Transverse colon (tissue), 4 donors: ENCODE measurements around the gene C1QTNF6. TPM values are rescaled to one million over a fixed set of nuclear protein-coding genes. Genes with fewer than 3 reads are reported as not detected.

Experiments used
- DNase-seq: peaks from one replicate; pipeline ENCODE4 v3.0.0-alpha.2; 2019
- H3K27ac ChIP-seq, 4 donors: fragments of 200-600 bp; sonication (generic); 2 replicates each; pipeline ENCODE4 v1.5.1; 2016 to 2018; ENCODE audit warnings: inconsistent platforms in 4 of 4
- H3K27me3 ChIP-seq: fragments of 200-600 bp; sonication (generic); 2 replicates; pipeline ENCODE4 v1.5.1; 2017; ENCODE audit warnings: inconsistent platforms
- H3K36me3 ChIP-seq, 4 donors: fragments of 200-600 bp; sonication (generic); 2 replicates each; pipeline ENCODE4 v1.5.1; 2017 to 2019; ENCODE audit warnings: inconsistent platforms in 4 of 4
- H3K4me1 ChIP-seq, 4 donors: fragments of 200-600 bp; sonication (generic); 2 replicates each; pipeline ENCODE4 v1.5.1; 2017 to 2020; ENCODE audit warnings: inconsistent platforms in 4 of 4
- H3K4me3 ChIP-seq, 4 donors: fragments of 200-600 bp; sonication (generic); 1 replicate in 1 of 4; 2 replicates in 3 of 4; pipeline versions ENCODE4 v1.5.1 to v1.6.1; 2017 to 2019; ENCODE audit warnings: inconsistent platforms in 4 of 4
- H3K9me3 ChIP-seq, 2 donors: fragments of 200-600 bp; sonication (generic); 2 replicates each; pipeline ENCODE4 v1.5.1; 2017 to 2019; ENCODE audit warnings: inconsistent platforms in 2 of 2
- CTCF ChIP-seq, 5 experiments: fragments of 200-600 bp in 3 of 5; fragments of 450-650 bp in 2 of 5; sonication (generic) in 3 of 5; IDR thresholded peaks; 1 replicate in 2 of 5; 2 replicates in 3 of 5; pipeline ENCODE4 v1.5.1; 2016 to 2017; ENCODE audit warnings: antibody characterized with exemption in 5 of 5, inconsistent platforms in 3 of 5, mild to moderate bottlenecking in 2 of 5, moderate library complexity in 1 of 5
- EP300 ChIP-seq: sonication (generic); formaldehyde crosslinking; IDR thresholded peaks from one replicate; pipeline ENCODE4 v1.6.1; 2017; ENCODE audit warnings: antibody characterized with exemption, low read depth
- POLR2A ChIP-seq: fragments of 450-650 bp; IDR thresholded peaks from one replicate; pipeline ENCODE4 v1.6.1; 2016; ENCODE audit warnings: antibody characterized with exemption, mild to moderate bottlenecking, moderate library complexity
- POLR2AphosphoS5 ChIP-seq, 3 donors: sonication (generic); formaldehyde crosslinking; IDR thresholded peaks; one replicate each; pipeline ENCODE4 v1.6.1; 2016; ENCODE audit warnings: antibody characterized with exemption in 3 of 3
- WGBS, 2 donors: methylation state at CpG; one replicate each; pipeline ENCODE4 v1.1.5; 2018; ENCODE audit warnings: low coverage in 1 of 2; 5-methylcytosine and 5-hydroxymethylcytosine counted together
- in situ Hi-C, 4 donors: fragments of 200-750 bp; cut with MboI; loops; one replicate each; pipeline versions ENCODE4 v1.15.0 to v1.15.1; 2017; ENCODE audit warnings: low sequenced_read_pairs in 3 of 4, low pct_ligation_motif_present in 1 of 4, low pct_unique_long_range_greater_than_20kb in 1 of 4
- intact Hi-C: fragments of 100-400 bp; cut with DNase I; formaldehyde crosslinking; loops from one replicate; pipeline ENCODE4 v1.15.1; 2023; ENCODE audit warnings: low total_unique reads
- total RNA-seq, 4 donors: library from RNA; depleted of rRNA; stranded (reverse); fragments of >200 nt; gene quantifications; one replicate each; pipeline ENCODE4 v1.1.0, GENCODE V29; 2016

Gene C1QTNF6
- total RNA-seq, 4 donors from 2014 or later = 1.4 to 68.8 (median 7.5) TPM

GRCh38 chr22:37190262-37190780 is 2.3 kb upstream of the C1QTNF6 start:
- 57 to 63% methylated on average over 3 to 4 of the region's 4 CpGs for WGBS, 2 donors
- peaks cover 23 to 77% (median 55%) of the 10 kb centered on the region in 4 donors for H3K4me1 ChIP-seq
- TF ChIP-seq POLR2AphosphoS5 (IDR thresholded peaks at IDR 0.05) (no peak), CTCF (IDR thresholded peaks at IDR 0.05) (no peak), EP300 (no peak), POLR2A (no peak)
- H3K9me3 ChIP-seq = no peaks in the 10 kb centered on the region
- in situ Hi-C loops = no loop called here
- no peak overlapping the region for H3K4me3 ChIP-seq
- intact Hi-C loops = loop anchor here (5.0 kb wide), 1 partner anchor 962 kb away; no protein-coding TSS in a partner anchor
- no peaks in the 10 kb centered on the region for H3K27me3 ChIP-seq
- H3K27ac ChIP-seq = no peak overlapping the region
- no peak for DNase-seq
- no peaks in the 10 kb centered on the region for H3K36me3 ChIP-seq

GRCh38 chr22:37188901-37189466 is 937 bp upstream of the C1QTNF6 start:
- H3K4me1 ChIP-seq = peaks cover 23 to 76% (median 53%) of the 10 kb centered on the region in 4 donors
- in situ Hi-C loops = no loop called here

GRCh38 chr22:37187552-37187890 is 526 bp downstream of the C1QTNF6 start:
- Histone ChIP-seq H3K4me3 (peak overlapping the region in 3 of 4 donors; percentile 19 to 37 (median 27)), H3K27me3 (no peaks in the 10 kb centered on the region), H3K9me3 (no peaks in the 10 kb centered on the region), H3K27ac (peak overlapping the region; percentile 87 to 90 (median 89)), H3K4me1 (peaks cover 23 to 61% (median 40%) of the 10 kb centered on the region in 4 donors), H3K36me3 (no peaks in the 10 kb centered on the region)
- no peak for TF ChIP-seq CTCF (IDR thresholded peaks at IDR 0.05)
- TF ChIP-seq POLR2A = peak; percentile 52
- in situ Hi-C loops (no loop called here), intact Hi-C loops (no loop called here)
- peak; percentile 55 for DNase-seq
- 13 to 18% methylated on average over 1 to 5 of the region's 5 CpGs for WGBS, 2 donors

More at GRCh38 chr22:37188901-37189466, 937 bp upstream of the C1QTNF6 start:
- peak overlapping the region; percentile 87 to 90 (median 89) for H3K27ac ChIP-seq
- no peak for DNase-seq
- WGBS, 2 donors = 72 to 83% methylated on average over 1 to 2 of the region's 2 CpGs
- intact Hi-C loops = no loop called here
- H3K27me3 ChIP-seq = no peaks in the 10 kb centered on the region
- no peaks in the 10 kb centered on the region for H3K36me3 ChIP-seq
- TF ChIP-seq POLR2A (no peak), EP300 (peak; percentile 14), POLR2AphosphoS5 (IDR thresholded peaks at IDR 0.05) (no peak)
- peak overlapping the region in 1 of 4 donors; percentile 37 for H3K4me3 ChIP-seq
- no peaks in the 10 kb centered on the region for H3K9me3 ChIP-seq

- Histone ChIP-seq H3K27ac (peak overlapping the region; percentile 87 to 90 (median 89)), H3K27me3 (no peaks in the 10 kb centered on the region), H3K4me3 (peak overlapping the region in 1 of 4 donors; percentile 37), H3K36me3 (no peaks in the 10 kb centered on the region), H3K4me1 (peaks cover 23 to 57% (median 38%) of the 10 kb centered on the region in 4 donors), H3K9me3 (no peaks in the 10 kb centered on the region)
- no peak for DNase-seq
- WGBS, 2 donors = 71 to 88% methylated on average over 3 to 4 of the region's 4 CpGs
- TF ChIP-seq CTCF (IDR thresholded peaks at IDR 0.05) = no peak
- no peak for TF ChIP-seq POLR2AphosphoS5 (IDR thresholded peaks at IDR 0.05)
- no peak for TF ChIP-seq EP300
- TF ChIP-seq POLR2A = no peak
- in situ Hi-C loops = no loop called here
- intact Hi-C loops = no loop called here
Observed at GRCh38 chr22:37186997-37187522, 987 bp downstream of the C1QTNF6 start.
